Tracheal epithelial cell (primary cell): Measurements from ENCODE around the gene CDKN1A. TPM values are rescaled to one million over a fixed set of nuclear protein-coding genes. Genes with fewer than 3 reads are reported as not detected.

Experiments
- total RNA-seq: library from RNA; depleted of rRNA; stranded (reverse); fragments of >200 nt; gene quantifications from 2 replicates; pipeline ENCODE4 v1.2.1, GENCODE V29; 2014

CDKN1A gene
- total RNA-seq: 384 and 499 TPM in 2 replicates

GRCh38 chr6:36678488-36679042, at the start of gene CDKN1A:
Gene CDKN1A, plus strand, starts transcription at chr6:36678714. Its CDS starts 5,388 bp downstream, at chr6:36684102.

GRCh38 chr6:36697481-36697903, 19.0 kb downstream of the CDKN1A start, which contains the start of gene RAB44:
Gene RAB44, plus strand, starts transcription at chr6:36697826. Its CDS starts 6,410 bp downstream, at chr6:36704236.

Other genes with a start within 250 kb of the CDKN1A start
- not detected in 2 replicates for gene PXT1, start 235.9 kb upstream of the CDKN1A start, total RNA-seq
- gene KCTD20, start 235.7 kb upstream of the CDKN1A start, total RNA-seq: 30.9 and 34.5 TPM in 2 replicates
- 15.4 and 19.2 TPM in 2 replicates for gene STK38, start 131.2 kb upstream of the CDKN1A start, total RNA-seq
- gene SRSF3, start 84.4 kb upstream of the CDKN1A start, total RNA-seq: 136 and 301 TPM in 2 replicates
- under 0.01 TPM in 1 of 2 replicates, not detected in the other for gene RAB44, start 19.1 kb downstream of the CDKN1A start, total RNA-seq
- under 0.01 TPM in 1 of 2 replicates, not detected in the other for gene CPNE5, start 160.7 kb downstream of the CDKN1A start, total RNA-seq
- gene PPIL1, start 196.1 kb downstream of the CDKN1A start, total RNA-seq: 37.6 and 40.1 TPM in 2 replicates
- gene C6orf89, start 207.2 kb downstream of the CDKN1A start, total RNA-seq: 21.2 and 27.1 TPM in 2 replicates